ENCODE results near the gene LBHD2.

LBHD2 gene

GRCh38 chr14:103126088-103126872, 42.3 kb downstream of the LBHD2 start:
- Histone ChIP-seq H3K9ac (peak overlapping the region in 9 of 11 experiments; percentile 92 to 96 (median 96); a peak in 6 of 22 replicates), H3K36me3 (peaks cover 32 to 66% (median 57%) of the 10 kb centered on the region in 11 experiments), H3K4me2 (peak overlapping the region in 10 of 11 experiments; percentile 89 to 100 (median 98); a peak in 18 of 22 replicates), H3K4me1 (peaks cover 41 to 69% (median 62%) of the 10 kb centered on the region in 10 experiments), H3K4me3 (peak overlapping the region in 3 of 10 experiments; percentile 8 to 87 (median 86); a peak in 4 of 20 replicates), H3K27me3 (no peaks in the 10 kb centered on the region), H3K9me3 (replicated peaks in 1 of 11) (no peaks in the 10 kb centered on the region), H4K20me1 (peaks cover 40 to 76% (median 73%) of the 10 kb centered on the region in 11 experiments), H3K27ac (peak overlapping the region in 3 of 11 experiments; percentile 3 to 98 (median 96); a peak in 2 of 22 replicates)
- TF ChIP-seq Cebpa-rat (IDR thresholded peaks at IDR 0.05) = no peak

GRCh38 chr14:103126873-103127304, 42.9 kb downstream of the LBHD2 start:
- H3K9me3 ChIP-seq (replicated peaks in 1 of 11) = no peaks in the 10 kb centered on the region
- H3K27ac ChIP-seq = no peak overlapping the region
- H3K4me2 ChIP-seq = peak overlapping the region in 5 of 11 experiments; percentile 91 to 100 (median 96); a peak in 8 of 22 replicates
- H4K20me1 ChIP-seq = peaks cover 40 to 82% (median 78%) of the 10 kb centered on the region in 11 experiments
- peaks cover 38 to 72% (median 63%) of the 10 kb centered on the region in 11 experiments for H3K36me3 ChIP-seq
- TF ChIP-seq Cebpa-rat (IDR thresholded peaks at IDR 0.05) = no peak
- H3K4me1 ChIP-seq = peaks cover 35 to 63% (median 56%) of the 10 kb centered on the region in 10 experiments
- peak overlapping the region in 2 of 11 experiments; percentile 96; a peak in 2 of 22 replicates for H3K9ac ChIP-seq
- H3K27me3 ChIP-seq = no peaks in the 10 kb centered on the region
- H3K4me3 ChIP-seq = no peak overlapping the region

- peaks cover 40 to 87% (median 81%) of the 10 kb centered on the region in 11 experiments for H4K20me1 ChIP-seq
- no peaks in the 10 kb centered on the region for H3K27me3 ChIP-seq
- H3K9ac ChIP-seq = peak overlapping the region in 4 of 11 experiments; percentile 35 to 67 (median 58); a peak in 6 of 22 replicates
- H3K4me1 ChIP-seq = peaks cover 30 to 59% (median 52%) of the 10 kb centered on the region in 10 experiments
- no peaks in the 10 kb centered on the region for H3K9me3 ChIP-seq (replicated peaks in 1 of 11)
- H3K27ac ChIP-seq = no peak overlapping the region
- peaks cover 43 to 77% (median 68%) of the 10 kb centered on the region in 11 experiments for H3K36me3 ChIP-seq
- no peak for TF ChIP-seq Cebpa-rat (IDR thresholded peaks at IDR 0.05)
- H3K4me2 ChIP-seq = peak overlapping the region in 5 of 11 experiments; percentile 51 to 96 (median 64); a peak in 10 of 22 replicates
- no peak overlapping the region for H3K4me3 ChIP-seq
Measured at GRCh38 chr14:103127356-103127755, 43.3 kb downstream of the LBHD2 start.

GRCh38 chr14:103127861-103128598, 44.0 kb downstream of the LBHD2 start:
- H4K20me1 ChIP-seq = peaks cover 40 to 94% (median 84%) of the 10 kb centered on the region in 11 experiments
- H3K4me1 ChIP-seq = peaks cover 23 to 52% (median 45%) of the 10 kb centered on the region in 10 experiments
- peaks cover 49 to 83% (median 75%) of the 10 kb centered on the region in 11 experiments for H3K36me3 ChIP-seq
- peak overlapping the region in 8 of 11 experiments; percentile 4 to 96 (median 52); a peak in 12 of 22 replicates for H3K4me2 ChIP-seq
- peak overlapping the region in 9 of 11 experiments; percentile 5 to 67 (median 42); a peak in 11 of 22 replicates for H3K9ac ChIP-seq
- no peaks in the 10 kb centered on the region for H3K9me3 ChIP-seq (replicated peaks in 1 of 11)
- peak overlapping the region in 3 of 11 experiments; percentile 13 to 42 (median 14); a peak in 7 of 22 replicates for H3K27ac ChIP-seq
- no peak for TF ChIP-seq Cebpa-rat (IDR thresholded peaks at IDR 0.05)
- no peaks in the 10 kb centered on the region for H3K27me3 ChIP-seq
- 0 out of 20 replicates have a peak overlapping the region, but pooled peaks of 1 of the 10 experiments have one; percentile 8 for H3K4me3 ChIP-seq

- peaks cover 22 to 51% (median 45%) of the 10 kb centered on the region in 10 experiments for H3K4me1 ChIP-seq
- peaks cover 57 to 91% (median 82%) of the 10 kb centered on the region in 11 experiments for H3K36me3 ChIP-seq
- H4K20me1 ChIP-seq = peaks cover 40 to 100% (median 91%) of the 10 kb centered on the region in 11 experiments
- no peak for TF ChIP-seq Cebpa-rat (IDR thresholded peaks at IDR 0.05)
- H3K27ac ChIP-seq = peak overlapping the region in 5 of 11 experiments; percentile 8 to 42 (median 14); a peak in 7 of 22 replicates
- peak overlapping the region in 9 of 11 experiments; percentile 5 to 67 (median 42); a peak in 9 of 22 replicates for H3K9ac ChIP-seq
- peak overlapping the region in 8 of 11 experiments; percentile 4 to 96 (median 52); a peak in 12 of 22 replicates for H3K4me2 ChIP-seq
- no peaks in the 10 kb centered on the region for H3K27me3 ChIP-seq
- H3K4me3 ChIP-seq = no peak overlapping the region
- H3K9me3 ChIP-seq (replicated peaks in 1 of 11) = no peaks in the 10 kb centered on the region
Measured at GRCh38 chr14:103128631-103129300, 44.8 kb downstream of the LBHD2 start.

GRCh38 chr14:103129301-103130016, 45.4 kb downstream of the LBHD2 start:
- no peaks in the 10 kb centered on the region for H3K9me3 ChIP-seq (replicated peaks in 1 of 11)
- H3K9ac ChIP-seq = peak overlapping the region in 4 of 11 experiments; percentile 18 to 67 (median 58); a peak in 3 of 22 replicates
- H3K4me1 ChIP-seq = peaks cover 15 to 48% (median 40%) of the 10 kb centered on the region in 10 experiments
- H3K4me2 ChIP-seq = peak overlapping the region in 5 of 11 experiments; percentile 51 to 96 (median 64); a peak in 5 of 22 replicates
- peaks cover 61 to 96% (median 87%) of the 10 kb centered on the region in 11 experiments for H3K36me3 ChIP-seq
- no peak overlapping the region for H3K4me3 ChIP-seq
- no peak for TF ChIP-seq Cebpa-rat (IDR thresholded peaks at IDR 0.05)
- H4K20me1 ChIP-seq = peaks cover 40 to 97% (median 88%) of the 10 kb centered on the region in 11 experiments
- 0 out of 22 replicates have a peak overlapping the region, but pooled peaks of 2 of the 11 experiments have one; percentile 8 to 42 for H3K27ac ChIP-seq
- no peaks in the 10 kb centered on the region for H3K27me3 ChIP-seq

- H3K27me3 ChIP-seq = no peaks in the 10 kb centered on the region
- no peaks in the 10 kb centered on the region for H3K9me3 ChIP-seq (replicated peaks in 1 of 11)
- no peak overlapping the region for H3K4me3 ChIP-seq
- peaks cover 8 to 44% (median 33%) of the 10 kb centered on the region in 10 experiments for H3K4me1 ChIP-seq
- H3K4me2 ChIP-seq = no peak overlapping the region
- H3K9ac ChIP-seq = no peak overlapping the region
- no peak overlapping the region for H3K27ac ChIP-seq
- TF ChIP-seq Cebpa-rat (IDR thresholded peaks at IDR 0.05) = no peak
- peaks cover 33 to 97% (median 86%) of the 10 kb centered on the region in 11 experiments for H4K20me1 ChIP-seq
- peaks cover 66 to 99% (median 95%) of the 10 kb centered on the region in 11 experiments for H3K36me3 ChIP-seq
Measured at GRCh38 chr14:103130017-103130764, 46.2 kb downstream of the LBHD2 start.

All from BLaER1 treated with 17β-estradiol and CSF1 and Interleukin-3, amounts not matched to agents 10 nM and 100 nM (cell line).